ENCODE data around the gene CCHCR1. TPM values are rescaled to one million over a fixed set of nuclear protein-coding genes. Genes with fewer than 3 reads are reported as not detected.
"Not testable (repeated sequence)": the region's sequence is repeated elsewhere in the genome, so short reads cannot be mapped to it uniquely, and the experiment has no call there.

Gene CCHCR1
- total RNA-seq, 1 experiment from 2014 or later, result 45.5 TPM

GRCh38 chr6:31195308-31195979 is 37.8 kb upstream of the CCHCR1 start:
- not testable (repeated sequence) for H3K4me2 ChIP-seq (ENCODE audit: insufficient read depth, insufficient read length, low read length); H3K4me1 ChIP-seq (ENCODE audit: insufficient read depth, low read length); H3K27me3 ChIP-seq (ENCODE audit: insufficient read depth, low read length); H3K27ac Mint-ChIP-seq; H3K79me1 ChIP-seq (ENCODE audit: insufficient read depth, low read depth, low read length, poor library complexity, severe bottlenecking); H3K56ac ChIP-seq (ENCODE audit: insufficient read length, low read depth, low read length); H4K8ac ChIP-seq (replicated peaks; ENCODE audit: insufficient read length, low read depth, low read length); H2BK20ac ChIP-seq (ENCODE audit: low read depth, low read length, poor library complexity, severe bottlenecking); H2BK120ac ChIP-seq (ENCODE audit: low read depth, low read length, poor library complexity, severe bottlenecking); H2AFZ ChIP-seq (ENCODE audit: low read length); H3K18ac ChIP-seq (ENCODE audit: insufficient read length, low read depth, low read length); H3K79me2 ChIP-seq (ENCODE audit: insufficient read depth, low read length); H3K4me3 Mint-ChIP-seq; H4K91ac ChIP-seq (ENCODE audit: insufficient read length, low read depth, low read length); H2AK5ac ChIP-seq (ENCODE audit: insufficient read length, low read length); H3K9ac ChIP-seq (ENCODE audit: extremely low read depth, insufficient read length, low read length); H3K9me3 ChIP-seq (ENCODE audit: control insufficient read depth, low read depth, low read length); H2BK15ac ChIP-seq (ENCODE audit: low read depth, low read length); H3K23ac ChIP-seq (ENCODE audit: insufficient read length, low read depth, low read length); H4K5ac ChIP-seq (ENCODE audit: insufficient read length, low read depth, low read length); H3K27me3 Mint-ChIP-seq (ENCODE audit: low read depth); H2BK12ac ChIP-seq (ENCODE audit: insufficient read length, low read depth, low read length); H3K14ac ChIP-seq (ENCODE audit: insufficient read depth, low read length); H3T11ph ChIP-seq (ENCODE audit: low read length); DNase-seq; H3K4ac ChIP-seq (ENCODE audit: low read depth, low read length); H3K23me2 ChIP-seq (ENCODE audit: insufficient read length, low read depth, low read length, poor library complexity, severe bottlenecking); H4K20me1 ChIP-seq (ENCODE audit: control insufficient read depth, insufficient read depth, insufficient read length); H3K27ac ChIP-seq (ENCODE audit: insufficient read length, low read depth, low read length); H2BK5ac ChIP-seq (ENCODE audit: insufficient read length, low read length); H3K9me3 Mint-ChIP-seq
- WGBS (ENCODE audit: extremely low coverage, insufficient read length, low lambda C conversion rate), result no CpG with 5 or more reads among the region's 41 CpGs
- Mint-ChIP-seq H3K4me1 (peaks cover 4 to 11% of the 10 kb centered on the region in 2 experiments; a peak in 3 of 4 replicates), H3K36me3 (ENCODE audit: insufficient read depth in 1 of 3, low read depth in 3 of 3) (peaks cover 7 to 19% (median 9%) of the 10 kb centered on the region in 3 experiments)
